SU-DHL-6 (cell line): ENCODE measurements around the gene TPGS1.
A peak's percentile ranks its signal among the peaks of the same experiment; 100 is the strongest.

Experiments
- H2AFZ ChIP-seq: fragments of 200-600 bp; sonication (generic); 2 replicates; pipeline ENCODE4 v1.6.1; 2014; ENCODE audit warnings: low read depth, mild to moderate bottlenecking, moderate library complexity, mixed read lengths, antibody characterized with exemption, low read length; ENCODE audit not compliant: severe bottlenecking
- H3F3A ChIP-seq: fragments of 200-600 bp; shearing (Covaris generic); 2 replicates; pipeline ENCODE4 v1.6.0; 2016; ENCODE audit warnings: antibody characterized with exemption, mild to moderate bottlenecking; ENCODE audit not compliant: insufficient read depth
- H3K27ac ChIP-seq: fragments of 200-600 bp; sonication (generic); 2 replicates; pipeline ENCODE4 v1.5.1; 2016; ENCODE audit warnings: low read depth, mild to moderate bottlenecking, low read length, moderate library complexity, mixed read lengths
- H3K27me3 ChIP-seq: fragments of 200-600 bp; sonication (generic), shearing (Covaris generic); 2 replicates; pipeline ENCODE4 v1.6.0; 2014; ENCODE audit warnings: mild to moderate bottlenecking, low read length
- H3K36me3 ChIP-seq: fragments of 200-600 bp; sonication (generic); 2 replicates; pipeline ENCODE4 v1.6.1; 2014; ENCODE audit warnings: mild to moderate bottlenecking, low read length, mixed read lengths
- H3K4me2 ChIP-seq: fragments of 300-600, 200-600 bp; shearing (Covaris generic), sonication (generic); 2 replicates; pipeline ENCODE4 v1.6.0; 2014; ENCODE audit warnings: low read length, low read depth, mild to moderate bottlenecking; ENCODE audit not compliant: poor library complexity, severe bottlenecking
- H3K4me3 ChIP-seq: fragments of 200-600 bp; sonication (generic); 2 replicates; pipeline ENCODE4 v1.5.1; 2014; ENCODE audit warnings: antibody characterized with exemption, low read length, mild to moderate bottlenecking, mixed read lengths; ENCODE audit not compliant: insufficient read depth, poor library complexity, severe bottlenecking
- H3K79me2 ChIP-seq: fragments of 200-600 bp; sonication (generic); 2 replicates; pipeline ENCODE4 v1.6.1; 2014; ENCODE audit warnings: mild to moderate bottlenecking, low read length, moderate library complexity; ENCODE audit not compliant: insufficient read depth
- H3K9ac ChIP-seq: fragments of 200-600 bp; sonication (generic); 2 replicates; pipeline ENCODE4 v1.7.0; 2014; ENCODE audit warnings: mild to moderate bottlenecking, low read length
- H3K9me2 ChIP-seq: fragments of 200-600 bp; sonication (generic); replicated peaks from 2 replicates; pipeline ENCODE4 v1.6.1; 2014; ENCODE audit warnings: low read length; ENCODE audit not compliant: insufficient read depth
- H3K9me3 ChIP-seq: fragments of 200-600 bp; sonication (generic); 2 replicates; pipeline ENCODE4 v1.6.1; 2014; ENCODE audit warnings: low read length, mixed read lengths; ENCODE audit not compliant: insufficient read depth
- H4K20me1 ChIP-seq: fragments of 200-600 bp; sonication (generic); 2 replicates; pipeline ENCODE4 v1.6.1; 2014; ENCODE audit warnings: low read depth, mild to moderate bottlenecking, antibody characterized with exemption, low read length, moderate library complexity, mixed read lengths
- CTCF ChIP-seq: fragments of 200-600 bp; sonication (generic); IDR thresholded peaks from one replicate; pipeline ENCODE4 v1.5.1; 2017; ENCODE audit warnings: antibody characterized with exemption, mild to moderate bottlenecking, low read length, moderate library complexity; ENCODE audit not compliant: insufficient read depth, poor library complexity, severe bottlenecking
- EZH2phosphoT487 ChIP-seq: fragments of 200-600 bp; sonication (generic), shearing (Covaris generic); conservative IDR thresholded peaks from 2 replicates; pipeline ENCODE4 v1.6.1; 2018; ENCODE audit warnings: mild to moderate bottlenecking, antibody characterized with exemption, low read length, moderate library complexity, mixed read lengths

The TPGS1 gene

GRCh38 chr19:531753-532560 is 24.7 kb downstream of the TPGS1 start, which contains the start of gene CDC34:
Gene CDC34 (plus strand): TSS chr19:531760. CDS start chr19:531932, 172 bp downstream.
- no peaks in the 10 kb centered on the region for H3F3A ChIP-seq
- no peaks in the 10 kb centered on the region for H3K27me3 ChIP-seq
- peak within 1 kb of the TSS; percentile 92 for H2AFZ ChIP-seq
- peak within 1 kb of the TSS; percentile 89 for H3K4me3 ChIP-seq
- H3K27ac ChIP-seq = peak within 1 kb of the TSS; percentile 68
- peaks cover 25% of the 10 kb centered on the region for H3K79me2 ChIP-seq
- H4K20me1 ChIP-seq = no peaks in the 10 kb centered on the region
- no peaks in the 10 kb centered on the region for H3K9me3 ChIP-seq
- TF ChIP-seq EZH2phosphoT487 = no peak
- no peaks in the 10 kb centered on the region for H3K36me3 ChIP-seq
- no peaks in the 10 kb centered on the region for H3K9me2 ChIP-seq
- H3K4me2 ChIP-seq = peak within 1 kb of the TSS; percentile 82
- H3K9ac ChIP-seq = peak within 1 kb of the TSS; percentile 89

GRCh38 chr19:532561-533363 is 25.5 kb downstream of the TPGS1 start:
- H3F3A ChIP-seq = no peaks in the 10 kb centered on the region
- no peak overlapping the region for H2AFZ ChIP-seq
- H3K9me2 ChIP-seq = no peaks in the 10 kb centered on the region
- no peaks in the 10 kb centered on the region for H3K9me3 ChIP-seq
- H3K4me3 ChIP-seq = peak overlapping the region; percentile 89
- peak overlapping the region; percentile 82 for H3K4me2 ChIP-seq
- H3K27me3 ChIP-seq = no peaks in the 10 kb centered on the region
- peaks cover 25% of the 10 kb centered on the region for H3K79me2 ChIP-seq
- no peaks in the 10 kb centered on the region for H3K36me3 ChIP-seq
- H3K9ac ChIP-seq = peak overlapping the region; percentile 89
- H4K20me1 ChIP-seq = no peaks in the 10 kb centered on the region
- TF ChIP-seq EZH2phosphoT487 = no peak
- TF ChIP-seq CTCF = peak; percentile 28
- no peak overlapping the region for H3K27ac ChIP-seq

DNA sequence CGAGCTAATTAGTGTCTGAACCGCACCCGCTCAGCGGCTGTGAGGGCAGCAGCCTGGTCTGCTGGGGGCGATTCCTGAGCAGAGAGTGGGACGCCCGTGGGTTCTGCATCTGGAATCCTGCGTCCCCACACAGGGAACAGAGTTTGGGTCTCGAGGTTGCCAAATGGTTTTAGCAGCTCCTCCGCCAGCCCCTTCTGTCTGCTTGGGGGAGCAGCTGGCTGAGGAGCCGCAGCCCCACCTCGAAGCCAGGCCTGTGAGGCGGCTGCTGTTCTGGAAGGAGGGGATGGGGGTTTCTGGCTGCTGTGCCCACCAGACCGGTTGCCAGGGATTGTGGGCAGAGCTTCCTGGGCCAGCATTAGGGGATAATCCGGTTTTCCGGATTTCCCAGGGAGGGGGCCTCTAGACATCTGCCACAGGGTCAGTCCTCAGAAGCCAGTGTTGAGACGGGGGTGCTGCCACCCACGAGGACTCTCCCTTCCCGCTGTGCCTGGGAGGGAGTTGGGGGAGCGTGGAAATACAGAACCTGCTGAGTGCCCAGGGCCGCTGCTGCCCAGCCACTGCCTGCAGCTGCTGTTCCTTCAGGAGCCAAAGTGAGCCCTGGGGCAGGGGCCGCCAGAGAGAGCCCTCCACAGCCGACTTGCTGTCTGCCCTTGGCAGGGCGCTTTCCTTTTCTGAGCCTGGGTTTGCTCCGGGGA is 26.2 kb downstream of the TPGS1 start:
- Histone ChIP-seq H3K27ac (no peak overlapping the region), H3K36me3 (no peaks in the 10 kb centered on the region), H3K9ac (peak overlapping the region; percentile 89), H4K20me1 (no peaks in the 10 kb centered on the region), H3F3A (no peaks in the 10 kb centered on the region), H3K9me2 (no peaks in the 10 kb centered on the region), H3K4me2 (peak overlapping the region; percentile 82), H3K9me3 (no peaks in the 10 kb centered on the region), H2AFZ (no peak overlapping the region), H3K79me2 (peaks cover 25% of the 10 kb centered on the region), H3K4me3 (peak overlapping the region; percentile 89), H3K27me3 (no peaks in the 10 kb centered on the region)
- TF ChIP-seq CTCF (no peak), EZH2phosphoT487 (no peak)
